ENCODE measurements around the gene MCHR2.

- TF ChIP-seq CTCF (IDR thresholded peaks at IDR 0.05; ENCODE audit: low read depth, low read length, poor library complexity, severe bottlenecking) (no peak), EZH2phosphoT487 (IDR thresholded peaks at IDR 0.05; ENCODE audit: borderline replicate concordance, low read length) (no peak)
Observed at GRCh38 chr6:99943846-99944245, 50.2 kb downstream of the MCHR2 start.

Data from DOHH2 (cell line).